ENCODE data around the gene TXNIP.
"Not testable (repeated sequence)": the region's sequence is repeated elsewhere in the genome, so short reads cannot be mapped to it uniquely, and the experiment has no call there.

The TXNIP gene, protein sequence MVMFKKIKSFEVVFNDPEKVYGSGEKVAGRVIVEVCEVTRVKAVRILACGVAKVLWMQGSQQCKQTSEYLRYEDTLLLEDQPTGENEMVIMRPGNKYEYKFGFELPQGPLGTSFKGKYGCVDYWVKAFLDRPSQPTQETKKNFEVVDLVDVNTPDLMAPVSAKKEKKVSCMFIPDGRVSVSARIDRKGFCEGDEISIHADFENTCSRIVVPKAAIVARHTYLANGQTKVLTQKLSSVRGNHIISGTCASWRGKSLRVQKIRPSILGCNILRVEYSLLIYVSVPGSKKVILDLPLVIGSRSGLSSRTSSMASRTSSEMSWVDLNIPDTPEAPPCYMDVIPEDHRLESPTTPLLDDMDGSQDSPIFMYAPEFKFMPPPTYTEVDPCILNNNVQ

DNA sequence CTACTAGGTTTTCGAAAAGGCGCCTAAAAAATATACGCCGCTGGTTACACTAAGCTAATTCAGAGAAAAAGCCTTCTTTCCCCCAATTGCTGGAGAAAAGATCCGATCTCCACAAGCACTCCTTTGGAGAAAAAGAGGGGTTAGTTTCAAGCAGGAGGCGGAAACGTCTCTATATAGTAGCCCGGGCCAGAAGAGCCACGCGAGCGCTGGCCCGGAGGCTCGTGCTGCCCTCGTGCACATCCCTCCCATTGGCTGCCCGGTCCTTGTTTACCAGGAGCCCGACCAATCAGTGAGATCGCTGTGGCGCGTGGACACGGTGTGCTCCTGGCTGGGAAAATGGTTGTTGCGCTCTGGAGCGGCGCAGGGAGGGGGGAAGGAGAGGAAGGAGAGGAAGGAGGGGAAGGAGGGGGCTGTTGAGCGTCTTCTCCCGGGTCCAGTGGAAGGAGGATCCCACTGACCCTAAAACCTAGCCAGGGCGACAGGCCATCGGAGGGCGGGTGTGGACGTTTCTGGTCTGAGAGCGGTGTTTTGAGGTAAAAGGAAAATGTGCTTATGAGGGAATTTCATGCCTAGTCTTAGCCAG is at the start of gene TXNIP:
TXNIP (minus strand) TSS at position 147 of the 583 bp plus-strand sequence. CDS start 313 bp downstream, outside the sequence.
- peak; percentile 99 for DNase-seq

GRCh38 chr1:146039844-146040194 is 43.4 kb upstream of the TXNIP start:
- no peak for DNase-seq

DNA sequence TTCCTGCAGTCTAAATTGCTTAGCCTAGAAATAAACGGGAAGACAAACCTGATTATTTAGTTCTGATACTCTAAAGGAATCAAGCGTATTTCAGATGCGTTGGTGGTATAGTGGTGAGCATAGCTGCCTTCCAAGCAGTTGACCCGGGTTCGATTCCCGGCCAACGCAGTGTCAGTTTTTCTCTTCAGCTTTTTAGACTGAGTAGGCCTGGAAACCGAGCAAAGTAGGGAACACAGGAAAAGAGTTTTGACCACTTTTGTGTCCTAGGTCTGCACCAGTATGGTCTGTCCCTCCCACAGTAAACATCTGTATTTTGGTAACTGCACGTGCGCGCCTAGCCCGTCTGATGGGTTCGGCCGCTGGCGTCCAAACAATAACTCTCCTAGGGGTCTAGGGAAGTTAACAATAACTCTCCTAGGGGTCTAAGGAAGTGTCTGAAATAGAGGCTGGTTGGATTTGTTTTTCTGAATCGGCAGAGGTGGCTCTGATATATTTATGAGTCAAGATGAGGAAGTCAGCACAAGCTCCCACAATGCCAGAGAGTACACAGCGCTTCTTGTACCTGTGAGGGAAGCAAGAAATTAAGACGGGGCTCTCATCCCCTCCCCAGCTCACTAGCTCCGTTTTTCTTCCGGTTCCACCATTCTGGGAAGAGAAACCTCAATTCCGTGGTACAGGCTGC is 40.7 kb upstream of the TXNIP start:
- peak; percentile 92 for DNase-seq

GRCh38 chr1:146036241-146036964 is 40.0 kb upstream of the TXNIP start:
- no peak for DNase-seq

DNA sequence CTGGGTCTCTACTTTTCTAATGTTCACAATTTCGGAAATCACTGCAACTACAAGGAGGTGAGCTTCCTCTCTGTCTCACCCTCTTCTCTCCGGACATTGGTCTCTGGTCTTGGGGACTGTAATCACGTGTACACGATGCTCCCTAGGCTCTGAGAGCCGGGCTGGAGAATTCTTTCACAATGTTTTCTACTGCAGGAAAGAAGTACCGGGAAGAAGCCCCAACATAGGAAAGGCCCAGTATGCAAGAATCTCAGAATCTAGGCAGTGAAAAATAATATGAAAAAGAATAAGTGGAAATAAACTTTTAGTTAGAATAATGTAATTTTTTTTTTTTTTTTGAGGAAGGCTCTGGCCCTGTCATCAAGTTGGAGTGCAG is 38.7 kb upstream of the TXNIP start:
- no peak for DNase-seq

DNA sequence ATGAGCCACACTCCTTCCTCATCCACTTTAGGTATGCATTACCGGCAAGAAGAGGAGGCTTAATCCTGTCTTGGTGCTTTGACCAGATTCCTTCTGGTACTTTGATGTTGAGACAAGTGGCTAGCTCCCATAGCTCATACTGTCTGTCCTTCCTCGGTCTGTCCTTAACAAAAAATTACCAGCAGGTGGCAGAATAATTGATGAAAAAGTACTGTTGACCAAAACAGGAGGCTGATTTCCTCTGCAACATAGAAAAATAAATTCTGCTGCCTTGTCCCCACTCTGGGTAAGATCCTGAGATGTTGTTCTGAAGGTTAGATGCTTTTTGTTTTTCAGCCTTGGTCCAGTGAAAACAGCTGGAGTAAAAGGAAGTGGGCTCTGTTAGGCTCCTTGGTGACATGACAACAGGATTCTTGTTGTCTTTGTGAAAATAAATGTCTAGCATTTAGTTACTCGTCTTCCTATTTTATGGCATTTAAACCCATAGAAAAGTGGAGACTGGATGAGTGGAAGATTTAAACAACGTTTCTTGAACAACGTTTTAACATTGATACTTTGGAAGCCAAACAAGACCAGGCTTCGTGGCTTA is 36.3 kb upstream of the TXNIP start:
- no peak for DNase-seq

DNA sequence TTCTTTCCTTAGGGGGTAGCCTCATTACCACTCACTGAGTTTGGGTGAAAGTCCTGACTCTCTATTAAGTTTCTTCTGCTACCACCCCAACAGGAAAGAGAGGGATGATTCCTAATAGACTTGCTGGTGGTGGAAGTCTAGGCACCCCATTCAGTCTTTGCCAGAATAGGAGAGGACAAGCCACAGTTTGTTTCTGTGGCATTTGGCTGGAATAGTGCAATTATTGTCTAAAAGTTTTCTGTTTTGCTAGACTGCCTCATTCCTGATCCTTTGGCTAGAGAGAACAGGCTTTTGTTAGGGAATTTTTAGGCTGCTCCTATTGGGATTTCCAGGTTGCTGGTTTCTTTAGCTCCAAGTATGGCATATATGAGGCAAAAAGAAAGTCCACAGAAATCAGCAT is 35.1 kb upstream of the TXNIP start:
- DNase-seq: no peak

DNA sequence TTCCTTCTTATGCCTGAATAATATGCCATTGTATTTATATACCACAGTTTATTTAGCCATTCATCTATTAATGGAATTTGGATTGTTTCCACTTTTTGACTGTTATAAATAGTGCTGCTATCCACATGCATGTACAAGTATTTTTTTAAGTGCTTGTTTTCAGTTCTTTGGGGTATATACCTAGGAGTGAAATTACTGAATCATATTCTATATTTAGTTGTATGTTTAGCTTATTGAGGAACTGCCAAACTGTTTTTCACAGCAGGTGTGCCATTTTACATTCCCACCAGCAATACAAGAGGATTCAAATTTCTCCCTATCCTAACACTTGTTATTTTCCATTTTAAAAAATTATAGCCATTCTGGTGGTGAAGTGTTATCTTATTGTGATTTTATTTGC is 32.7 kb upstream of the TXNIP start:
- no peak for DNase-seq

GRCh38 chr1:146026650-146027049 is 30.3 kb upstream of the TXNIP start:
- not testable (repeated sequence) for DNase-seq

DNA sequence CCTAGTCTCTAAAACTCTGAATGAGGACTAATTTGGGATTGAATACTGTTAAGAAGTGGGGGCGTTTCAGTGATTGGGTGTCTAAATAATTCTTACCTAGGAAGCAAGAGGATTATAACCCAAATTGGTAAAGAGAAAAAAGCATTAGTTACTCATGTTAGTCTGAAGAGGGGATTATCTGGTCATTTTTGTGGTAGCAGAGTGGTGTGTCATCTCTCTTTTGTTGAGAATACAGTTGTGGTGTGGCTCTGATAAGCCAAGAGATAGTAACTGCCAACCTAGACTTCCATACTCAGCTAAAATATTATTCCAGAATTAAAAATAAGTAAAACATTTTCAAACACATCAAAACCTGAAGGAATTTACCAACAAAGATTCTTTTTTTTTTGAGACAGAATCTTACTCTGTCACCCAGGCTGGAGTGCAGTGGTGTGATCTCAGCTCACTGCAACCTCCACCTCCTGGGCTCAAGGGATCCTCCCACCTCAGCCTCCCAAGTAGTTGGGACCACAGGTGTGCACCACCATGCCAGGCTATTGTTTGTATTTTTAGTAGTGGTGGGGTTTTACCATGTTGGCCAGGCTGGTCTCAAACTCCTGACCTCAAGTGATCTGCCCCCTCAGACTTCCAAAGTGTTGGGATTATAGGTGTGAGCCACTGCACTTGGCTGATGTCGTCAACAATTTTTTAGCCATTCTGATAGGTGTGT is 29.6 kb upstream of the TXNIP start:
- DNase-seq: not testable (repeated sequence)

DNA sequence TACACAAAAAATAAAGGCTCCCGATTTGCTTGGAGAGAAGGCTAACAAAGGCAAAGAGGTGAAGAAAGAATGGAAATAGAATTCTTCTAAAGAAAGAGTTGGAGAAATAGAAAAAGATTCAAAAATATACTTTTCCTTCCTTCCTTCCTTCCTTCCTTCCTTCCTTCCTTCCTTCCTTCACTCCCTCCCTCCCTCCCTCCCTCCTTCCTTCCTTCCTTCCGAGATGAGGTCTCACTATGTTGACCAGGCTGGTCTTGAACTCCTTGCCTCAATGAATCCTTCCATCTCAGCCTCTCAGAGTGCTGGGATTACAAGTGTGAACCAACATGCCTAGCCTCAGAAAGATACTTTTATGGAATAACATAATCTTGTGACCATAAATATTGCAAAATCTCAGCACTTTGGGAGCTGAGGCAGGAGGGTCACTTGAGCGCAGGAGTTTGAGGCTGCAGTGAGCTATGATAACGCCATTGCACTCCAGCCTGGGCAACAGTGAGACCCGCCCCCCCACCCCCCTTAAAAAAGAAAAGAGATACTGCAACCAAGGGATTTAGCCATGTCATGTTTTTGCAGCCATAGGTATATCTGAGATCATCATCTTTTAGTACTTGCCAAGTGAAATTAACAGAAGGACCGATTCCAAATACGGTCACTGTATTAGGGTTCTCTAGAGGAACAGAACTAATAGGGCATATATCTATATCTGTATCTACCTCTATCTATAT is 26.2 kb upstream of the TXNIP start:
- DNase-seq: no peak

DNA sequence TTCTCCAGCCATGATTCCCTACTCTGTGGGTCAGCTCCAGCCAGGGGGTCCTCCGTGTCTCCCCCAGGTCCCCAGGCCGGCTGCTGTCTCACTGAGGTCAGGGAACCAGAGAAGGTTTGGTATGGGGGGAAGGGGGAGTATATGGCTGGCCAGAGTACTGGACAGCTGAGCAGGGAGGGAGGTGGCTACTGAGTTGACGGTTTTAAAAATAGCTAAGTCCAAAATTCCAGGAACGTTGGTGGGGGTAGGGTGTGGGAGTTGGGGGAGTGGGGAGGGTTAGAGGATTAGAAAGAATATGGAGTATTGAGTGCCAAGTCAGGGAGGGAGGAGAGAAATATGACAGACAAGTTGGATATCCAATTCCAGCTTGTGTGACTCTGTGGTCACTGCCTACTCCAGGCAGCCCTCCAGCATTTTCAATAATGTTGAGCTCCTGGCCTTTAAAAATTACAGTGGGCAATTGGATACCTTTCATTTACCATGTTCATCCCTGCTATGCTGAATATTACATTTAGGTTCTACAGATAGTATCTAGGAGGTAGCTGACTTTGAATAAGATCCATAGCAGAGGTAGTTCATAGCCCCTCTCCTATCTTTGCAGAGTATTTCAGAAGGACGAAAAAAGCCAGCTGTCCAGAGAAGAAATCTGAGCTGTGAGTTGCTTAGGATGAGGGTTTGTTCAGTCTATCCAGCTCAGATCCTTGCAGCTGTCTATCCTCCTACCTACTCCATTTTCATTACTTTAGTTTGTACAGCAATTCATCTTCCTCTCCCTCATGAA is 25.4 kb upstream of the TXNIP start, which contains the start of gene HJV:
HJV (minus strand) TSS at position 114 of the 781 bp plus-strand sequence. CDS start 1,504 bp downstream, outside the sequence.
- DNase-seq: peak; percentile 43

DNA sequence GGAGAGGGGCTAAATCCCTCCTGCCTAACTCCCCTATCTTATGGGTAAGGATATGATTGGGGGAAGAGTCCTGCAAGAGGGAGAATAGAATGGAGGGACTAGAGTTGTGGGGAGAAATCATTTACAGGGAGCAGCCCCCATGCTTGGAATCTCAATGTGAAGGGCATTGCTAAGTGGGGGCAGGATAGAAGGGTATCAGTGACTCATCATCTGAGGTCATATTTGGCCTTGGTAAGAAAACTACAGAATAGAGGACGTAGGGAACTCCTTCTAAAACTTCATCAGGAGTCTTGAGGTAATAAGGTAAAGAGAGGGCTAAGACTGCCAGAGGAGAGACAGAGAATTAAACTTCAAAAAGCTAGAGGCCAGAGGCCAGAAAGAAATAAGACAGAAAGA is 24.7 kb upstream of the TXNIP start:
- no peak for DNase-seq

DNA sequence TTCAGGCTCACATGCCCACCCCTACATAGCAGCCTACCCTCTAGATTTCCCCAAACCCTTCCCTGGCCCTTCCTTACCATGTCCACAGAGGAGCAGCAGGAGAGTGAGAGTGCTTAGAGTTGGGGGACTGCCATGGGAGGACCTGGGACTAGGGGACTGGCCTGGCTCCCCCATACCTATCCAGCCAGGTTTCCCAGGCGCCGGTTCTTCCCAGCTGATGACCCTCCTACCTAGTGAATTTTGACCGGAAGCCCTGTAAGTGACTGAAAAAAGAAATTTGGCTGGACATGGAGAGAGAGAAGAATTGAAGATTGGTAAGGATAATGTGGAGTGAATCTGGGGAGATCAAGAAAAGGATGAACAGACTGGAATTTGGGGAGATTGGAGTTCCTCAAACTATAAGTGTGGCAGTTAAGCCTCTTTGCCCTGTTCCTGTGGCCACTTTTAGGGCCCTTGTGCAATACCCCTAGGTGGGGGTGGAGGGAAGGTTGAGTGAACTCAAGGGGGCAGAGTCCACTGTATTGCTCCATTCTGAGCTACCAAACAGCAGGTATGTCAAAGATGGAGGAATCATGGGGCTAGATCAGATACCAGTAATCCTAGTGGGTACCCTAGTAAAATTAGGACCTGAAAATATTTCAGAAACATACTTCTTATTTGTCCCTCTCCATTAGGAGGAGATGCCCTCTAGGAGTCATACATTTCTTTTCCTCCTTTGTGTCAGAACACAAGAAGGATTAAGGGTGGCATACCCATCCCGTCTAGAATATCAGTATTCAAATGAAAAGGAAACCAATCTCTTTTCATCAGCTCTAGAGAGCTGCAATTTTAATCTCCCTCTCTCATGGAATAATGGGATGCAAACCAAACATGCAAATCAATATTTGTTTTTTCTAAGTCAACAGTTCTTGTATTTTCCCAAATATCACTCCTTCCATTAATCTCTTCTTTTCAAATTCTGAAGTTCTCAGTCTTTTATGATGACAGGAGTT is 24.0 kb upstream of the TXNIP start:
- DNase-seq: no peak

- peak; percentile 48 for DNase-seq
These were observed 23.1 kb upstream of the TXNIP start for GRCh38 chr1:146019231-146020057.

- DNase-seq: no peak
These were observed 20.5 kb upstream of the TXNIP start for GRCh38 chr1:146016891-146017290.

DNA sequence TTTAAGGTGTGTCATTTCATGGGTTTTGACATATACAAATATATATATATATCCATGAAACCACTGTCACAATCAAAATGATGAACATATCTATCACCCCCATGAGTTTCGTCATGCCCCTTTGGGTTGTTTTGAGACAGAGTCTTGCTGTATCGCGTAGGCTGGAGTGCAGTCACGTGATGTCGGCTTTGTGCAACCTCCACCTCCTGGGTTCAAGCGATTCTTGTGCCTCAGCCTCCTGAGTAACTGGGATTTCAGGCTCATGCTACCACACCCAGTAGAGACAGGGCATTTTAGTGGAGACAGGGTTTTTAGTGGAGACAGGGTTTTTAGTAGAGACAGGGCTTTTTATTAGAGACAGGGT is 17.2 kb upstream of the TXNIP start:
- no peak for DNase-seq
